ENCODE measurements around the gene RAPGEF1.
A peak's percentile ranks its signal among the peaks of the same experiment; 100 is the strongest.

The RAPGEF1 gene

GRCh38 chr9:131747352-131747751 is 7.5 kb upstream of the RAPGEF1 start:
- DNase-seq (ENCODE audit: low read depth): no peak

DNA sequence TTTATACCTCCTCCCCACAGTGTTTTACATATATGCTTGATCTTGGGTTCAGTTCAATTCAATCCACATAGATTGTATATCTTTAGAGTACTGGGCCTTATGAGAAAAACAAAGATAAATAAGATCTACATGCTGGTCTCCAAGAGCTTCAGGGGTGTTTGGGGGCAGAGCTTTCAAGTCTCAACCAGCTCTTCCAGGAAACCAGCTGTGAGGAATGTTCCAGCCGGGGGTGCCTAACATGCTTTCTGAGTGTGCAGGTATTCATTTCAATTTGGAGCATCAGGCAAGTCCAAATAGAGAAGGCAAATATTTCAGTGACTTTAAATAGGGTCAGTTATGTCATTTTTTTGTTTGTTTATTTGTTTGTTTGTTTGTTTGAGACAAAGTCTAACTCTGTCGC is 5.7 kb upstream of the RAPGEF1 start:
- DNase-seq (ENCODE audit: low read depth): no peak

- DNase-seq (ENCODE audit: low read depth): no peak
These were observed 4.9 kb upstream of the RAPGEF1 start for GRCh38 chr9:131744720-131745201.

DNA sequence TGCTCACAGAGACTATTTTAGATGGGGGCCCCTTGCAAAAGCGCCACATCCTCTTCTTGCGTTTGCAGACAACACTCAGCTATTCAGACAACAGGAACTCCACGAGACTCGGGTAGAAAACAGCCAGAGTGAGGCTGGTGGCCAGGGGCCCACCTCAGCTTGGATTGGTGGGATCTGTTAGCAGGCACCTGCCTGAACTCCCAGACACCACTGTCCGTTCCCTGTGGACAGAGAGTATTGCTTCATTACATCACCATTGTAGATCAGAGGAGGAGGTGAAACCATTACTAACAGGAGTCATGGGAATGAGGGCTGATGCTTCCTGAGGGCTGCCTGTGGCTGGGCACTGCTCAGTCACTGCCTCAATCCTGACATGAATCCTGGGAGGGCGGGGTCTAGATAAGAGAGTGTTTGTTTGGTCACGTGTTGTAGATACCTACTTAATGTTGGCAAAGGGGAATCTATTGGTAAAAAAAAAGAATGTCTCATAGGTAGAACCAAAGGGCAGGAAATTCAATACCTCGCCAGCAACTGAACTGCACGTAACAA is 4.4 kb upstream of the RAPGEF1 start:
- DNase-seq (ENCODE audit: low read depth): no peak

- DNase-seq (ENCODE audit: low read depth): peak; percentile 40
These were observed 3.6 kb upstream of the RAPGEF1 start for GRCh38 chr9:131743501-131743900.

DNA sequence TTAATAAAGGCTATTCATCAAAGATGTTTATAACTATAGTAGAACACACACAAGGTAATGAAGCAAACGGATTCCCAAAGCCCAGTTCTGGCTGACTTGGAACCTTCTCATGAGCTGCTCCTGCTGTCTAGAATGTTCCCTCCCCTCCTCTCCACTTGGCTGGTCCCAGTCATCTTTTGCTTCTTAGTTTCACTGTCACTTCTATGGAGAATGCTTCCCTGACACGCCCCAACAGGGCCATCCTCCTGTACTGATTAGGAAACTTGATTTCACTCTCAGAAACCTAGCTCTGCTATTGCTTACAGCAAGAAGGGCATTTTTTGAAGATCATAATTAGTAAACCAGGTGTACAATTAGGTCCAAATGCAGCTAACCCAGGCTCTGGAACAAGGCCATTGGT is 3.2 kb upstream of the RAPGEF1 start:
- no peak for DNase-seq (ENCODE audit: low read depth)

DNA sequence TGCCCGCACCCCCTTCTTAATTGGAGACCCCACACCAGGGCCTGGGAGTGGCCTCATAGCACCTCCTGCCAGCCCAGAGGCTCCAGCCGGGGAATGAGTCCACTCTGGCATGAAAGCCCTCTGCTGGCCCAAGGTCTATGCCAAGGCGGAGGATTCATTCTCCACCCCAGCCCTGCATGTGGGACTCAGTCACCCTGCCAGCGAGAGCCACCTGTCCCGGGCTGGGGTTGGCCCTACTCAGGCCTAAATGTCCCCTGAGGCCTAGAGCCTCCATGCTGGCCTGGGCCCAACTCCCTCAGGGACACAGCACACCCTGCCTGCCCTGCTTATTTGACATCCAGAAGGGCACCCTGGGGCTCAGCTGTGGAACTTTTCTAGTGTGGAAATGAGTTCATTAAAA is 1.0 kb upstream of the RAPGEF1 start:
- DNase-seq (ENCODE audit: low read depth): no peak

- no peak for DNase-seq (ENCODE audit: low read depth)
These were observed 530 bp downstream of the RAPGEF1 start for GRCh38 chr9:131739133-131739958.

DNA sequence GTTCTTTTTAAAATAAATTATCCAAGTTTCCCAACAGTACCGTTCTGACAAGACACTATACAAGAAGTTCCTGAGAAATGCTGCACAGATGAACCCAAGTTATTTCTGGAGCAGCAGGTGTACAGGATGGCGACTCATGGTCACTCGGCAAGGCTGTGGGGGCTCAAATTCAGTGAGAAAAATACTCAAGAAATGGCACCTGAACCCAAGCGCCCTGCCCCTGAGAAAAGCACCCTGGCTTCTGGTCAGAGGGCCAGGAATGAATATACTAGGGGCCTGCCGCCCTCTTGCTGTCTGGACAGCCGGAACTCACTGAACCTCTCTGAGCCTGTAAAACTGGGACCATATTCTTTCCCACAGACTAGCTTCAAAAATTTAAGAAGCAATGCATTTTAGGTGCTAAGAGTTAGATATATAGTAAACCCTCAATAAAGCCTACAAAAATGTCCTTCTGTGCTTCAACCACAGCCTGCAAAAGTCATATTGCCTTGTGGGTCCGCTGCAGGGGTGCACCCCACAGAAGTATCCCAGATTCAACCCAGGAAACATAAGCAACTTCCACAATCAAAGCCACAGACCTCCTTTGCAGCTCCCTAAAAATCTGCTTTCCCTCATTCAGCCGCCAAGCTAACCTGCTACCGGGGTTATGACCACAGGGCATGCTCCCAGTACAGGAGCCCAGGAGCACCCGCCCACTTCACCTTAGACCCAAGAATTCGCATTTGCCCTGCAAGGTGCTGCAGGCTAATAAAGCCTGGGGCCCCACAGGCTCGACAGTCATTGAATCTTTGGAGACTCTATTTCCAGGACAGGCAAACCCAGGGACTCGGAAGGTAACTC is 1.4 kb downstream of the RAPGEF1 start:
- DNase-seq (ENCODE audit: low read depth): no peak

DNA sequence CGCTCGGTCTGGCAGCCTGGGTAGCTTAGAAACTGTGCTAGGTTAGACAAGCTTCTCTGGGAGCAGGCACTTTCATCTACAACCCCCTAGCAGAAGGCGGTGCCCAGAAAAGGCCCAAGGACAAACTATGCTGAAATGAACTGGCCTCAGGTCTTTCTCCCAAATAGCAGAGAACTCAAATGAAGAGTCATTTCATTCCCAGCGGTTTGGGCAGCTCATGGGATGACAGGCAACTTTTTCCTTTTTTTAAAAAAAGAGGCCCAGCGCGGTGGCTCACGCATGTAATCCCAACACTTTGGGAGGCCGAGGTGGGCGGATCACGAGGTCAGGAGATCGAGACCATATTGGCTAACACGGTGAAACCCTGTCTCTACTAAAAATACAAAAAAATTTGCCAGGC is 2.5 kb downstream of the RAPGEF1 start:
- DNase-seq (ENCODE audit: low read depth): no peak

DNA sequence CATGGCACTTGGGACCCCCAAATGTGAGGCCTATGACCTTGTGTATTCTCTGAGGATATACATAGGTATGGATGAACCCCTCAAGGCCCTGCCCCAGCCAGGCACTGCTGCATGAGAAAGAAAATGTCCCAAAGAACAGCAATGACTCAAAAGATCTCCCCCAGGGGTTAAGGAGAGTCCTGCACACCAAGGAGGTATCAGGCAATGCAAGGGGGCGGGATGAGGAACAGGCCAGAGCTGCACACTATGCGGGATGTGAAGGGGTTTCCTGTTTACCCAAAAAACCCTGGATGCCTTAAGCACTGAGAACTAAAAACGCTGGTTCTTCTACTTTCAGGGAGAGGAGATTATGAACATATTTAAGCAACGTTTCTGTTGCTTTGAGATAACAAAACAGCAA is 3.4 kb downstream of the RAPGEF1 start:
- no peak for DNase-seq (ENCODE audit: low read depth)

GRCh38 chr9:131735238-131736128 is 4.4 kb downstream of the RAPGEF1 start:
- no peak for DNase-seq (ENCODE audit: low read depth)

DNA sequence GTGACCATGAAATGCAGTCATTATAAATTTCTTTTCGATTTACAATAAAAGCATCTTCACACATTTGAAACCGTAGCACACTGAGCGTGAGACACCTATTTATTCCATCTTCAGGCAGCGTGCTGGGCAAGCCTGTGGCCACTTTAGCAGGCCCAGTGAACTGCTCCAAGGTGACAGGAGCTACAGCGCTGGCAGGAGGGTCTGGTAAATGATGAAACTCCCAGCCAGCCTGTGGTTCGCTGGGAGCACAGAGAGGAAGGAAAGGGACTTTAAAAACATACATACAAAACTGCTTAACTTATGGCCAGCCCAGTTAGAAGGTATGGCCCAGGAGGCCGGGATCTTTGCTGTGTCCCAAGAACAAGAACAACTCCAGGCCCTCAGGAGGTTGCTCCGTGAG is 5.1 kb downstream of the RAPGEF1 start:
- no peak for DNase-seq (ENCODE audit: low read depth)

GRCh38 chr9:131734165-131734610 is 5.7 kb downstream of the RAPGEF1 start:
- DNase-seq (ENCODE audit: low read depth): no peak

DNA sequence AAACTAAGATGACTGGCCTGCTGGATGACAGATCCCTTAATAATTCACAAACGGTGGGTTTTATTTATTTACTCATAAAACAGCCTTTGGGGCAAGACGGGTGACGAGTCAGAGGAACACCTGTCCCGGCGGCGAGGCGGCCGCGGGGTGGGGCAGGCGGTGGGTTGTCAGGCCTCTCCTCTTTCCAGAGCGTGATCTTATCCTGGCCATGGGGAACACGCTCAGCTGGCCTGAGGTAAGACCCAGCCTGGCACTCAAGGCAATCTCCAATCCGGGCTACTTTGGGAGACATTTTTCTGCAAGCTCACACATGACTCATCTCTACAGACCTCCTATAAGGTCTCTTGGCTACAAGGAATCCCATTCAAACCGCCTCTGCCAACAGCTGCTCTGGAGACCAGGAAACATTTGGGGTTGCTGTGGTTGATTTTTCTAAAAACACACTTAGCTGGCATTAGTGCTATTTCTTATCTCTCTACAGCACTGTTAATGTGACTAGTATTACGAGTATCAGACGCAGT is 6.3 kb downstream of the RAPGEF1 start:
- DNase-seq (ENCODE audit: low read depth): peak; percentile 84

- no peak for DNase-seq (ENCODE audit: low read depth)
These were observed 7.1 kb downstream of the RAPGEF1 start for GRCh38 chr9:131732636-131733289.

GRCh38 chr9:131732061-131732526 is 7.8 kb downstream of the RAPGEF1 start:
- peak; percentile 88 for DNase-seq (ENCODE audit: low read depth)

- DNase-seq (ENCODE audit: low read depth): no peak
These were observed 8.2 kb downstream of the RAPGEF1 start for GRCh38 chr9:131731644-131732043.

DNA sequence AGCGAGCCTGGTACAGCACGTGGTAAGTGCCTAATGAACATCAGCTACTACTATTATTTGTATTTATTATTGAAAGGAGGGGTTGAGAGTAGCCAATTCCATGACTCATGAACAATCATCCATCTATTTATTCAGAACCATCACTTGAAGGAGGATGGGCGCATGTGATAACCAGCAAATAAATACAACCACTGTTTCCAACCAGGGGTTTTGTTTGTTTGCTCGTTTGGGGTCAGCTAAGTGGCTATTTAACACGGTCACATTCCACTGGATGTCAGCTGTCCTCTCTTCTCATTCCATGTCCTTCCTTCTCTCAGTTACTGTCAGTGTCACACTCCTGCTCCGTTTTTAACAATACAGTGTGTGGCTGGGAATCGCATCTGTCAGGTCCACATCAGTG is 8.6 kb downstream of the RAPGEF1 start:
- no peak for DNase-seq (ENCODE audit: low read depth)

GRCh38 chr9:131728961-131729360 is 10.9 kb downstream of the RAPGEF1 start:
- DNase-seq (ENCODE audit: low read depth): no peak

GRCh38 chr9:131728546-131728910 is 11.3 kb downstream of the RAPGEF1 start:
- DNase-seq (ENCODE audit: low read depth): no peak
